Gastrocnemius medialis (tissue), 4 donors: ENCODE results near the gene TOMM20.
"Not testable (repeated sequence)": the region's sequence is repeated elsewhere in the genome, so short reads cannot be mapped to it uniquely, and the experiment has no call there.

Experiments used
- POLR2A ChIP-seq, 2 donors: fragments of 450-650 bp; IDR thresholded peaks; one replicate each; pipeline ENCODE4 v1.6.1; 2017; ENCODE audit warnings: antibody characterized with exemption in 2 of 2, mild to moderate bottlenecking in 2 of 2, moderate library complexity in 2 of 2
- TF ChIP-seq, protein P1 (sequence below), 5 experiments: fragments of 450-650 bp in 3 of 5; fragments of 200-600 bp in 2 of 5; sonication (generic) in 2 of 5; IDR thresholded peaks in 4 of 5; conservative IDR thresholded peaks in 1 of 5; 1 replicate in 4 of 5; 2 replicates in 1 of 5; pipeline ENCODE4 v1.5.1; 2016 to 2019; ENCODE audit warnings: antibody characterized with exemption in 5 of 5, mild to moderate bottlenecking in 3 of 5, moderate library complexity in 3 of 5

DNA sequence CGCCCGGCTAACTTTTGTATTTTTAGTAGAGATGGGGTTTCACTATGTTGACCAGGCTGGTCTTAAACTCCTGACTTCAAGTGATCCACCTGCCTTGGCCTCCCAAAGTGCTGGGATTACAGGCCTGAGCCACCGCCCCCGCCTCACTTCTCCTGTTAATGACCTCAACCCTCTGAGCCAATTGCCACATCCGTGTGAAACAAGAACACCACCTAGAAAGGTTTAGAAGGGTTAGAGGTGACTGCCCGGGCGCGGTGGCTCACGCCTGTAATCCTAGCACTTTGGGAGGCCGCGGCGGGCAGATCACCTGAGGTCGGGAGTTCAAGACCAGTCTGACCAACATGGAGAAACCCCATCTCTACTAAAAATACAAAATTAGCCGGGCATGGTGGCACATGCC is 36.2 kb downstream of the TOMM20 start:
- TF ChIP-seq, protein P1, sequence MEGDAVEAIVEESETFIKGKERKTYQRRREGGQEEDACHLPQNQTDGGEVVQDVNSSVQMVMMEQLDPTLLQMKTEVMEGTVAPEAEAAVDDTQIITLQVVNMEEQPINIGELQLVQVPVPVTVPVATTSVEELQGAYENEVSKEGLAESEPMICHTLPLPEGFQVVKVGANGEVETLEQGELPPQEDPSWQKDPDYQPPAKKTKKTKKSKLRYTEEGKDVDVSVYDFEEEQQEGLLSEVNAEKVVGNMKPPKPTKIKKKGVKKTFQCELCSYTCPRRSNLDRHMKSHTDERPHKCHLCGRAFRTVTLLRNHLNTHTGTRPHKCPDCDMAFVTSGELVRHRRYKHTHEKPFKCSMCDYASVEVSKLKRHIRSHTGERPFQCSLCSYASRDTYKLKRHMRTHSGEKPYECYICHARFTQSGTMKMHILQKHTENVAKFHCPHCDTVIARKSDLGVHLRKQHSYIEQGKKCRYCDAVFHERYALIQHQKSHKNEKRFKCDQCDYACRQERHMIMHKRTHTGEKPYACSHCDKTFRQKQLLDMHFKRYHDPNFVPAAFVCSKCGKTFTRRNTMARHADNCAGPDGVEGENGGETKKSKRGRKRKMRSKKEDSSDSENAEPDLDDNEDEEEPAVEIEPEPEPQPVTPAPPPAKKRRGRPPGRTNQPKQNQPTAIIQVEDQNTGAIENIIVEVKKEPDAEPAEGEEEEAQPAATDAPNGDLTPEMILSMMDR (IDR thresholded peaks at IDR 0.05 in 4 of 5, conservative IDR thresholded peaks at IDR 0.05 in 1 of 5): not testable (repeated sequence)
- not testable (repeated sequence) for TF ChIP-seq POLR2A (IDR thresholded peaks at IDR 0.05)
